ENCODE measurements around the gene NPAS3.

The NPAS3 gene

GRCh38 chr14:33610121-33610520 lies 671.4 kb downstream of the NPAS3 start:
- H3K4me3 ChIP-seq (ENCODE audit: low read depth, low read length) = no peak overlapping the region
- no peaks in the 10 kb centered on the region for H3K4me1 ChIP-seq (ENCODE audit: control insufficient read depth, insufficient read depth, low read length)
- H3K27ac ChIP-seq (ENCODE audit: extremely low read depth, low read depth, low read length) = no peak overlapping the region
- CTCF ChIA-PET = no interaction called here
- H3K9me3 ChIP-seq (ENCODE audit: control insufficient read depth, insufficient read depth, low read depth, low read length) = no peaks in the 10 kb centered on the region
- TF ChIP-seq ZBTB17 (tag by site-specific recombination; IDR thresholded peaks at IDR 0.05) (no peak), ZNF510 (tag by site-specific recombination; IDR thresholded peaks at IDR 0.05; ENCODE audit: insufficient replicate concordance) (no peak), ZNF514 (tag by site-specific recombination; IDR thresholded peaks at IDR 0.05) (no peak), HOXA7 (CRISPR knock-in tag; IDR thresholded peaks at IDR 0.05; ENCODE audit: borderline replicate concordance) (no peak), KLF7 (tag by site-specific recombination; IDR thresholded peaks at IDR 0.05; ENCODE audit: borderline replicate concordance) (no peak)
- POLR2A ChIA-PET = no interaction called here
- H3K36me3 ChIP-seq (ENCODE audit: control insufficient read depth in 2 of 2, insufficient read depth in 1 of 2, low read length in 2 of 2) = no peaks in the 10 kb centered on the region

DNA sequence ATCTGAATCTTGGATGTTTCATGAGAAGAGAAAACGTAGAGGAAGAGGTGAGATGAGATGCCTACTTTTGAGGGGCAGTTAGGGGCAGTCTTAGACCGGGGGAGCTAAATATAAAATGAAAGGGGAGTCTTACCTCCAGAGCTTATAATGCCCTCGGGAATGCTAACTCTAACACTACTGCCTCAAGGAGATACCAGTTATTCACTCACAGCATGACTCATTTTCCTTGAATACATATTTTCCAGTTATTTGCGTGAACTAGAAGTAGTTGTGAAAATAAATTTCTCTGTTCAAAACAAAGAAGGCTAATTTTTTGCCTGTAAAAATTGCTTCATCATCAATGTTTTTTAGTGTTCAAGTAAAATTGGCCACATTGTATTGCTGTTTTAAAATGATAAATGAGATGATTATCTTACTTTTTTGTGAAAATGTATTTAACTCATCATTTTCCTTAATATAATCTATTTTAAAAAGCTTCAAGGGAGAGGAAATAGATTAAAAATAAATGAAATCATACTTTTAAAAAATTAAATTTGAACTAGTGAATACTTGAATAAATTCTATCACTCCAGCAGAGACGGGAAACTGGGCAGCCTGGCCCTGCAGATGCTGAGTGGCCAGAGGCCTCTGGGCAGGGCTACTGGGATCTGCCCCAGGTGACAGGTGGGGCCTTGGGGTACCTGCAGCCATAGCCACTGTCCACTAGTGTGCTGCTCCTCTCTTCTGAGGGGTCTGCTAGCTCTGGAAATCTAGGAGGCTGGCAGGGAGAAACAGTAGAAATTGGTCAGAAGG lies 672.9 kb downstream of the NPAS3 start:
- CTCF ChIA-PET = no interaction called here
- TF ChIP-seq, protein P1, sequence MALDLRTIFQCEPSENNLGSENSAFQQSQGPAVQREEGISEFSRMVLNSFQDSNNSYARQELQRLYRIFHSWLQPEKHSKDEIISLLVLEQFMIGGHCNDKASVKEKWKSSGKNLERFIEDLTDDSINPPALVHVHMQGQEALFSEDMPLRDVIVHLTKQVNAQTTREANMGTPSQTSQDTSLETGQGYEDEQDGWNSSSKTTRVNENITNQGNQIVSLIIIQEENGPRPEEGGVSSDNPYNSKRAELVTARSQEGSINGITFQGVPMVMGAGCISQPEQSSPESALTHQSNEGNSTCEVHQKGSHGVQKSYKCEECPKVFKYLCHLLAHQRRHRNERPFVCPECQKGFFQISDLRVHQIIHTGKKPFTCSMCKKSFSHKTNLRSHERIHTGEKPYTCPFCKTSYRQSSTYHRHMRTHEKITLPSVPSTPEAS (tag by site-specific recombination; IDR thresholded peaks at IDR 0.05) = no peak
- no peak for TF ChIP-seq ZFHX2 (tag by site-specific recombination; conservative IDR thresholded peaks at IDR 0.05)
- TF ChIP-seq YY2 (tag by site-specific recombination; IDR thresholded peaks at IDR 0.05) = no peak
- TF ChIP-seq ZNF175 (tag by site-specific recombination; IDR thresholded peaks at IDR 0.05) = no peak
- TF ChIP-seq ZBTB21 (tag by site-specific recombination; IDR thresholded peaks at IDR 0.05) = no peak

DNA sequence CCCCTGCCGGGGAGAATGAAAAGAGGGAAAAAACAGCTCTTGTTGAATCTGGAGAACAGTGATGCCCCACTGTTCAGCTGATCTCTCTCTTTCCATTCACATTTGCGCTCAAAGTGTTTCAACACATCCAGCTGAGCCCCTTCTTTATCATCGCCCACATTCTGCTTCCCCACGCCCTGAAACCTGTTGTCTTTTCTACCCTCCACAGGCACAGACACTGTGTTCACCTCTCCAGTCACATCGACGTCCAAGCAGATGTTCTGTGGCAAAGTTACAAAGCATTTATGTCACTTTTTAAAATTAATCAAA lies 673.5 kb downstream of the NPAS3 start:
- no peaks in the 10 kb centered on the region for H3K9me3 ChIP-seq (ENCODE audit: control insufficient read depth, insufficient read depth, low read depth, low read length)
- H3K36me3 ChIP-seq (ENCODE audit: control insufficient read depth in 2 of 2, insufficient read depth in 1 of 2, low read length in 2 of 2) = no peaks in the 10 kb centered on the region
- CTCF ChIA-PET = no interaction called here
- TF ChIP-seq ZNF707 (tag by site-specific recombination; IDR thresholded peaks at IDR 0.05) (no peak), ZNF391 (tag by site-specific recombination; IDR thresholded peaks at IDR 0.05; ENCODE audit: borderline replicate concordance, low read depth) (no peak), KLF7 (tag by site-specific recombination; IDR thresholded peaks at IDR 0.05; ENCODE audit: borderline replicate concordance) (no peak), ZNF350 (tag by site-specific recombination; IDR thresholded peaks at IDR 0.05) (no peak), ZNF114 (tag by site-specific recombination; IDR thresholded peaks at IDR 0.05) (no peak), ZNF211 (tag by site-specific recombination; IDR thresholded peaks at IDR 0.05; ENCODE audit: low read depth) (no peak), ZNF558 (tag by site-specific recombination; IDR thresholded peaks at IDR 0.05) (no peak), ZNF341 (tag by site-specific recombination; IDR thresholded peaks at IDR 0.05; ENCODE audit: low read depth) (no peak), OVOL3 (tag by site-specific recombination; IDR thresholded peaks at IDR 0.05) (no peak), ZNF530 (tag by site-specific recombination; IDR thresholded peaks at IDR 0.05; ENCODE audit: low read depth) (no peak), ZNF521 (tag by site-specific recombination; IDR thresholded peaks at IDR 0.05) (no peak), OSR2 (tag by site-specific recombination; IDR thresholded peaks at IDR 0.05) (no peak)
- TF ChIP-seq, protein P2, sequence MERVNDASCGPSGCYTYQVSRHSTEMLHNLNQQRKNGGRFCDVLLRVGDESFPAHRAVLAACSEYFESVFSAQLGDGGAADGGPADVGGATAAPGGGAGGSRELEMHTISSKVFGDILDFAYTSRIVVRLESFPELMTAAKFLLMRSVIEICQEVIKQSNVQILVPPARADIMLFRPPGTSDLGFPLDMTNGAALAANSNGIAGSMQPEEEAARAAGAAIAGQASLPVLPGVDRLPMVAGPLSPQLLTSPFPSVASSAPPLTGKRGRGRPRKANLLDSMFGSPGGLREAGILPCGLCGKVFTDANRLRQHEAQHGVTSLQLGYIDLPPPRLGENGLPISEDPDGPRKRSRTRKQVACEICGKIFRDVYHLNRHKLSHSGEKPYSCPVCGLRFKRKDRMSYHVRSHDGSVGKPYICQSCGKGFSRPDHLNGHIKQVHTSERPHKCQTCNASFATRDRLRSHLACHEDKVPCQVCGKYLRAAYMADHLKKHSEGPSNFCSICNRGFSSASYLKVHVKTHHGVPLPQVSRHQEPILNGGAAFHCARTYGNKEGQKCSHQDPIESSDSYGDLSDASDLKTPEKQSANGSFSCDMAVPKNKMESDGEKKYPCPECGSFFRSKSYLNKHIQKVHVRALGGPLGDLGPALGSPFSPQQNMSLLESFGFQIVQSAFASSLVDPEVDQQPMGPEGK (tag by site-specific recombination; IDR thresholded peaks at IDR 0.05) = no peak
- POLR2A ChIA-PET = no interaction called here
- H3K27ac ChIP-seq (ENCODE audit: extremely low read depth, low read depth, low read length) = no peak overlapping the region
- H3K4me3 ChIP-seq (ENCODE audit: low read depth, low read length) = no peak overlapping the region
- no peaks in the 10 kb centered on the region for H3K4me1 ChIP-seq (ENCODE audit: control insufficient read depth, insufficient read depth, low read length)

More for the DNA sequence above, 672.9 kb downstream of the NPAS3 start:
- H3K4me1 ChIP-seq (ENCODE audit: control insufficient read depth, insufficient read depth, low read length) = no peaks in the 10 kb centered on the region
- no peaks in the 10 kb centered on the region for H3K36me3 ChIP-seq (ENCODE audit: control insufficient read depth in 2 of 2, insufficient read depth in 1 of 2, low read length in 2 of 2)
- POLR2A ChIA-PET = no interaction called here
- H3K27ac ChIP-seq (ENCODE audit: extremely low read depth, low read depth, low read length) = no peak overlapping the region
- H3K9me3 ChIP-seq (ENCODE audit: control insufficient read depth, insufficient read depth, low read depth, low read length) = no peaks in the 10 kb centered on the region
- H3K4me3 ChIP-seq (ENCODE audit: low read depth, low read length) = no peak overlapping the region
